ENCODE measurements around the gene HAUS6. TPM values are rescaled to one million over a fixed set of nuclear protein-coding genes. Genes with fewer than 3 reads are reported as not detected.
A peak's percentile ranks its signal among the peaks of the same experiment; 100 is the strongest.
"Not testable (repeated sequence)": the region's sequence is repeated elsewhere in the genome, so short reads cannot be mapped to it uniquely, and the experiment has no call there.

The HAUS6 gene
- total and polyA plus RNA-seq, 8 donors: 1.7 to 5.1 (median 2.7) TPM

GRCh38 chr9:19117039-19117716 lies 14.5 kb upstream of the HAUS6 start:
- intact Hi-C loops (cut with DNase I): no loop called here
- no peaks in the 10 kb centered on the region for H3K4me1 ChIP-seq

GRCh38 chr9:19116107-19116790 lies 13.5 kb upstream of the HAUS6 start:
- Histone ChIP-seq H3K27me3 (no peaks in the 10 kb centered on the region), H3K4me3 (no peak overlapping the region), H3K9me3 (no peaks in the 10 kb centered on the region), H3K27ac (no peak overlapping the region), H3K4me1 (no peaks in the 10 kb centered on the region), H3K36me3 (peaks cover 0 to 40% (median 0%) of the 10 kb centered on the region in 3 donors)
- WGBS, 2 donors: 88 to 92% methylated on average over 10 of the region's 10 CpGs
- TF ChIP-seq, protein P1, sequence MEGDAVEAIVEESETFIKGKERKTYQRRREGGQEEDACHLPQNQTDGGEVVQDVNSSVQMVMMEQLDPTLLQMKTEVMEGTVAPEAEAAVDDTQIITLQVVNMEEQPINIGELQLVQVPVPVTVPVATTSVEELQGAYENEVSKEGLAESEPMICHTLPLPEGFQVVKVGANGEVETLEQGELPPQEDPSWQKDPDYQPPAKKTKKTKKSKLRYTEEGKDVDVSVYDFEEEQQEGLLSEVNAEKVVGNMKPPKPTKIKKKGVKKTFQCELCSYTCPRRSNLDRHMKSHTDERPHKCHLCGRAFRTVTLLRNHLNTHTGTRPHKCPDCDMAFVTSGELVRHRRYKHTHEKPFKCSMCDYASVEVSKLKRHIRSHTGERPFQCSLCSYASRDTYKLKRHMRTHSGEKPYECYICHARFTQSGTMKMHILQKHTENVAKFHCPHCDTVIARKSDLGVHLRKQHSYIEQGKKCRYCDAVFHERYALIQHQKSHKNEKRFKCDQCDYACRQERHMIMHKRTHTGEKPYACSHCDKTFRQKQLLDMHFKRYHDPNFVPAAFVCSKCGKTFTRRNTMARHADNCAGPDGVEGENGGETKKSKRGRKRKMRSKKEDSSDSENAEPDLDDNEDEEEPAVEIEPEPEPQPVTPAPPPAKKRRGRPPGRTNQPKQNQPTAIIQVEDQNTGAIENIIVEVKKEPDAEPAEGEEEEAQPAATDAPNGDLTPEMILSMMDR (IDR thresholded peaks at IDR 0.05): no peak
- ATAC-seq: no peak
- intact Hi-C loops (cut with DNase I): no loop called here
- no peak for DNase-seq
- FAIRE-seq: no peak

More at GRCh38 chr9:19117039-19117716, 14.5 kb upstream of the HAUS6 start:
- no peaks in the 10 kb centered on the region for H3K27me3 ChIP-seq
- WGBS, 2 donors: 97% methylated on average over 5 of the region's 5 CpGs
- TF ChIP-seq, protein P1 (IDR thresholded peaks at IDR 0.05): no peak
- no peak for ATAC-seq
- DNase-seq: no peak
- no peak for FAIRE-seq
- H3K27ac ChIP-seq: no peak overlapping the region
- H3K9me3 ChIP-seq: no peaks in the 10 kb centered on the region
- H3K36me3 ChIP-seq: peaks cover 0 to 42% (median 0%) of the 10 kb centered on the region in 3 donors
- H3K4me3 ChIP-seq: no peak overlapping the region

DNA sequence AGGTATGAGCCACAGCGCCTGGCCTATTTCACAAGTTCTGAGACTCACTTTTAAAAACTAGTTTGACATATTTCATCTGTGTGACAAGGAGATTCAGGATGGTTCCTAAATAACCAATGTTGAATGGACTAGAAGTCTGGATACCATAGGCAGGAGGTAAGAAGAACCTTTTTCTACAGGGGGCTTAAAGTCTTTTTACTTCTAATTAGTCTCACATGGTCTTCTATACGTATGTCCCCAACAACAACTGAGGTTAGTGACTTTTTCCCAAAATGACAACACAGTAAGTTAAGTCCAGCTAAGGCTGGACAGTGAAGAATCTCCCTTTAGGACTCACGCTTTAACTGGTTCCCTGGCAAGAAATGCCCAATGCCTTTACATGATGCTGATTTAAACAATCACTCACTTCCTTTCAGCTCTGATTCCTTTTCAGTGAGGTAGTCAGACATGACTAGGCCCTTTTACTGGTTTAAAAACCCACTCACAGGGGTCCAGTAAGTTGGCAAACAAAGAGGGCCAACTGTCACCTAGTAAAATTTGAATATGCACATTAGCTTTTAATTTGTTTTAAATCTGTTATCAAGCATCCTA lies 12.1 kb upstream of the HAUS6 start:
- no peaks in the 10 kb centered on the region for H3K27me3 ChIP-seq
- no peaks in the 10 kb centered on the region for H3K9me3 ChIP-seq
- H3K27ac ChIP-seq: no peak overlapping the region
- H3K4me1 ChIP-seq: no peaks in the 10 kb centered on the region
- peaks cover 0 to 27% (median 0%) of the 10 kb centered on the region in 3 donors for H3K36me3 ChIP-seq
- TF ChIP-seq, protein P1 (IDR thresholded peaks at IDR 0.05): no peak
- FAIRE-seq (no peak), DNase-seq (no peak), ATAC-seq (no peak)
- intact Hi-C loops (cut with DNase I): no loop called here
- H3K4me3 ChIP-seq: no peak overlapping the region
- WGBS, 2 donors: 95 to 96% methylated on average over 3 of the region's 3 CpGs

- no peaks in the 10 kb centered on the region for H3K4me1 ChIP-seq
- peaks cover 0 to 25% (median 0%) of the 10 kb centered on the region in 3 donors for H3K36me3 ChIP-seq
- FAIRE-seq: no peak
- no peak for DNase-seq
- intact Hi-C loops (cut with DNase I): no loop called here
- H3K9me3 ChIP-seq: no peaks in the 10 kb centered on the region
- ATAC-seq: peak in 1 of 4 donors; percentile 6
- no peaks in the 10 kb centered on the region for H3K27me3 ChIP-seq
- no peak overlapping the region for H3K27ac ChIP-seq
- no peak overlapping the region for H3K4me3 ChIP-seq
- TF ChIP-seq, protein P1 (IDR thresholded peaks at IDR 0.05): no peak
- 89 to 94% methylated on average over 12 of the region's 12 CpGs for WGBS, 2 donors
Measured at GRCh38 chr9:19113964-19114679, 11.4 kb upstream of the HAUS6 start.

DNA sequence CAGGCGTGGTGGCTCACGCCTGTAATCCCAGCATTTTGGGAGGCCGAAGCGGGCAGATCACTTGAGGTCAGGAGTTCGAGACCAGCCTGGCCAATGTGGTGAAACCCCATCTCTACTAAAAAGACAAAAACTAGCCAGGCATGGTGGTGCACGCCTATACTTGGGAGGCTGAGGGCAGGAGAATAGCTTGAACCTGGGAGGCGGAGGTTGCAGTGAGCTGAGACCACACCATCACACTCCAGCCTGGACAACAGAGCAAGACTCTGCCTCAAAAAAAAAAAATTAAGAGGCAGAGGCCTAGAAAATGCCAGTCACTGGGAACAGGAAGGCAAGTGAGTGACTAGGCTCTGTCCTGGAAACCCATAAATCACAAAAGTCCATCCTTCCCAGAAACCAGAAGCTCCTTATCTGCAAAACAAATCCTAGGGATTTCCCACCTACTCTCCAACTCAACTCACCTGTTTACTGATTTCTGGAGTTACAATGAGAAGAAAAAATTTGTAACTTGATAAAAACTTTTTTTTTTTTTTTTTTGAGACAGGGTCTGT lies 10.4 kb upstream of the HAUS6 start:
- WGBS, 2 donors: 91 to 98% methylated on average over 7 of the region's 7 CpGs
- intact Hi-C loops (cut with DNase I); FAIRE-seq; ATAC-seq; H3K4me3 ChIP-seq; H3K27me3 ChIP-seq; H3K9me3 ChIP-seq; DNase-seq; H3K4me1 ChIP-seq; H3K27ac ChIP-seq: not testable (repeated sequence)
- H3K36me3 ChIP-seq: peaks cover 0 to 25% (median 0%) of the 10 kb centered on the region in 3 donors

All from pancreas (tissue), 10 donors.